ENCODE data around the gene TRPM2. TPM values are rescaled to one million over a fixed set of nuclear protein-coding genes. Genes with fewer than 3 reads are reported as not detected.

The TRPM2 gene
- total RNA-seq, 1 experiment from 2014 or later, result 0.99 TPM

GRCh38 chr21:44462086-44462833, 108.8 kb downstream of the TRPM2 start:
- no peak for DNase-seq (ENCODE audit: low read depth)

- no peak for DNase-seq (ENCODE audit: low read depth)
Observed at GRCh38 chr21:44462834-44463200, 109.4 kb downstream of the TRPM2 start.

GRCh38 chr21:44463724-44464123, 110.3 kb downstream of the TRPM2 start:
- DNase-seq (ENCODE audit: low read depth), result no peak

GRCh38 chr21:44464351-44464750, 110.9 kb downstream of the TRPM2 start:
- DNase-seq (ENCODE audit: low read depth), result no peak

GRCh38 chr21:44466351-44466954, 113.0 kb downstream of the TRPM2 start:
- no peak for DNase-seq (ENCODE audit: low read depth)

- no peak for DNase-seq (ENCODE audit: low read depth)
Observed at GRCh38 chr21:44466996-44467858, 113.8 kb downstream of the TRPM2 start.

GRCh38 chr21:44467859-44468195, 114.4 kb downstream of the TRPM2 start:
- DNase-seq (ENCODE audit: low read depth), result no peak

GRCh38 chr21:44471341-44471740, 117.9 kb downstream of the TRPM2 start:
- DNase-seq (ENCODE audit: low read depth), result no peak

GRCh38 chr21:44471996-44472395, 118.6 kb downstream of the TRPM2 start:
- no peak for DNase-seq (ENCODE audit: low read depth)

GRCh38 chr21:44473915-44474555, 120.6 kb downstream of the TRPM2 start:
- DNase-seq (ENCODE audit: low read depth), result no peak

- no peak for DNase-seq (ENCODE audit: low read depth)
Observed at GRCh38 chr21:44475266-44475845, 121.9 kb downstream of the TRPM2 start.

- no peak for DNase-seq (ENCODE audit: low read depth)
Observed at GRCh38 chr21:44477131-44477530, 123.7 kb downstream of the TRPM2 start.

- DNase-seq (ENCODE audit: low read depth), result no peak
Observed at GRCh38 chr21:44477712-44478111, 124.3 kb downstream of the TRPM2 start.

- no peak for DNase-seq (ENCODE audit: low read depth)
Observed at GRCh38 chr21:44478124-44478800, 124.8 kb downstream of the TRPM2 start.

- no peak for DNase-seq (ENCODE audit: low read depth)
Observed at GRCh38 chr21:44478801-44479167, 125.4 kb downstream of the TRPM2 start.

GRCh38 chr21:44479556-44480199, 126.3 kb downstream of the TRPM2 start:
- peak; percentile 17 for DNase-seq (ENCODE audit: low read depth)

- DNase-seq (ENCODE audit: low read depth), result no peak
Observed at GRCh38 chr21:44480200-44481053, 127.0 kb downstream of the TRPM2 start.

- DNase-seq (ENCODE audit: low read depth), result peak; percentile 24
Observed at GRCh38 chr21:44482581-44483287, 129.3 kb downstream of the TRPM2 start.
